Endothelial cell of umbilical vein (primary cell): Measurements from ENCODE around the gene PTS. TPM values are rescaled to one million over a fixed set of nuclear protein-coding genes. Genes with fewer than 3 reads are reported as not detected.

Experiments
- BruUV-seq: library from RNA; stranded (reverse); fragments of 400-500 nt; replicated peaks from 2 replicates; lab custom pipeline; 2021; lab: Mats Ljungman, UMichigan
- CTCF ChIA-PET: fragments of 300-600, 350-600 bp; sonication (Branson Sonifier 250); formaldehyde crosslinking; loops from one replicate; lab custom pipeline; 2021; ENCODE audit warnings: antibody characterized with exemption, inconsistent platforms; lab: Charles Lee
- POLR2A ChIA-PET: fragments of 300-600, 350-600 bp; sonication (Branson Sonifier 250); formaldehyde crosslinking; loops from one replicate; lab custom pipeline; 2021; ENCODE audit warnings: antibody characterized with exemption, inconsistent platforms; lab: Charles Lee
- DNase-seq: peaks from one replicate; pipeline ENCODE4 v3.0.0-alpha.2; 2011; ENCODE audit warnings: low read depth, low spot score
- FAIRE-seq: peaks from 2 replicates; lab custom pipeline; 2011; peaks lifted over from hg19 to GRCh38; lab: Jason Lieb, UNC
- H2AFZ ChIP-seq: 2 replicates; pipeline ENCODE4 v1.6.0; 2012; ENCODE audit warnings: low read depth, low read length, control low read depth, inconsistent platforms
- H3K27ac ChIP-seq: 2 replicates; pipeline ENCODE4 v1.5.1; 2011; ENCODE audit warnings: low read depth, mild to moderate bottlenecking, control low read depth, low read length, moderate library complexity; ENCODE audit not compliant: insufficient read depth
- H3K27me3 ChIP-seq, 2 experiments: 2 replicates each; pipeline versions ENCODE4 v1.6.0 to v1.6.1; 2011; ENCODE audit warnings: low read length in 2 of 2, mixed read lengths in 1 of 2; ENCODE audit not compliant: control insufficient read depth in 2 of 2, insufficient read depth in 2 of 2
- H3K36me3 ChIP-seq, 2 experiments: 2 replicates in 1 of 2; 3 replicates in 1 of 2; pipeline ENCODE4 v1.5.1; 2011; ENCODE audit warnings: low read length in 2 of 2, mild to moderate bottlenecking in 1 of 2, moderate library complexity in 1 of 2; ENCODE audit not compliant: control insufficient read depth in 2 of 2, insufficient read depth in 2 of 2; ENCODE audit errors: extremely low read depth in 1 of 2
- H3K4me1 ChIP-seq: 3 replicates; pipeline ENCODE4 v1.5.1; 2011; ENCODE audit warnings: mild to moderate bottlenecking, low read length; ENCODE audit not compliant: control insufficient read depth, insufficient read depth; ENCODE audit errors: extremely low read depth
- H3K4me2 ChIP-seq: 2 replicates; pipeline ENCODE4 v1.6.1; 2011; ENCODE audit warnings: low read length, control low read depth, mixed read lengths; ENCODE audit not compliant: insufficient read depth
- H3K4me3 ChIP-seq, 3 experiments: fragments of 200-600 bp in 1 of 3; sonication (generic), shearing (Covaris generic) in 1 of 3; replicated peaks in 1 of 3; 2 replicates each; pipeline ENCODE4 v1.5.1; 2011 to 2016; ENCODE audit warnings: control low read depth in 3 of 3, low read length in 3 of 3, mild to moderate bottlenecking in 2 of 3, inconsistent platforms in 1 of 3, low read depth in 1 of 3, moderate library complexity in 1 of 3; ENCODE audit not compliant: insufficient read depth in 1 of 3
- H3K79me2 ChIP-seq: 2 replicates; pipeline ENCODE4 v1.6.0; 2012; ENCODE audit warnings: low read length, inconsistent platforms; ENCODE audit not compliant: control insufficient read depth, insufficient read depth
- H3K9ac ChIP-seq: replicated peaks from 2 replicates; pipeline ENCODE3; 2011; ENCODE audit warnings: low read length, control low read depth; ENCODE audit not compliant: insufficient read depth; ENCODE audit errors: extremely low read depth
- H3K9me1 ChIP-seq: replicated peaks from 3 replicates; pipeline ENCODE4 v1.6.0; 2011; ENCODE audit warnings: mild to moderate bottlenecking, low read length; ENCODE audit not compliant: control insufficient read depth, insufficient read depth; ENCODE audit errors: extremely low read depth
- H3K9me3 ChIP-seq: replicated peaks from 2 replicates; pipeline ENCODE4 v1.5.1; 2012; ENCODE audit warnings: low read length, inconsistent platforms; ENCODE audit not compliant: control insufficient read depth, insufficient read depth
- H4K20me1 ChIP-seq: replicated peaks from 2 replicates; pipeline ENCODE3; 2011; ENCODE audit warnings: mild to moderate bottlenecking, low read length; ENCODE audit not compliant: control insufficient read depth, insufficient read depth; ENCODE audit errors: extremely low read depth
- EZH2 ChIP-seq: IDR thresholded peaks from 2 replicates; pipeline ENCODE4 v1.6.1; 2012; ENCODE audit warnings: borderline replicate concordance, low read depth, mild to moderate bottlenecking, moderate library complexity, low read length, inconsistent platforms; ENCODE audit not compliant: severe bottlenecking
- FOS ChIP-seq: IDR thresholded peaks from 2 replicates; pipeline ENCODE4 v1.6.1; 2011; ENCODE audit warnings: mild to moderate bottlenecking, low read length, moderate library complexity, borderline replicate concordance; ENCODE audit not compliant: insufficient read depth
- GATA2 ChIP-seq: IDR thresholded peaks from 2 replicates; pipeline ENCODE4 v1.7.0; 2011; ENCODE audit warnings: low read depth, mild to moderate bottlenecking, moderate library complexity, mixed read lengths, low read length; ENCODE audit not compliant: insufficient read length, insufficient read depth
- JUN ChIP-seq: IDR thresholded peaks from 2 replicates; pipeline ENCODE4 v1.6.1; 2011; ENCODE audit warnings: borderline replicate concordance, low read depth; ENCODE audit not compliant: insufficient read length, insufficient read depth
- MYC ChIP-seq: IDR thresholded peaks from one replicate; pipeline ENCODE4 v1.6.1; 2011; ENCODE audit warnings: mild to moderate bottlenecking, low read depth, low read length
- POLR2A ChIP-seq: IDR thresholded peaks from 2 replicates; pipeline ENCODE4 v1.6.1; 2012; ENCODE audit warnings: low read depth, mild to moderate bottlenecking, control low read depth, low read length
- POLR2AphosphoS5 ChIP-seq: IDR thresholded peaks from 2 replicates; pipeline ENCODE4 v1.6.1; 2012; ENCODE audit warnings: low read depth, mild to moderate bottlenecking, control low read depth, low read length, moderate library complexity; ENCODE audit not compliant: insufficient read depth
- dilution Hi-C: fragments of 300-500 bp; cut with MboI; formaldehyde crosslinking; loops from one replicate; pipeline ENCODE4 v1.15.0; 2019; ENCODE audit warnings: low sequenced_read_pairs; ENCODE audit not compliant: extremely low pct_ligation_motif_present
- intact Hi-C: fragments of 100-400 bp; cut with micrococcal nuclease; formaldehyde crosslinking; loops from one replicate; pipeline ENCODE4 v1.10.0; 2022
- polyA plus RNA-seq, 4 experiments: library from polyadenylated mRNA; depleted of rRNA in 3 of 4; stranded (reverse) in 3 of 4; unstranded in 1 of 4; fragments of >200 nt; gene quantifications; 2 replicates each; pipeline versions ENCODE4 v1.2.1 to v1.2.3, GENCODE V29; 2011 to 2012; ENCODE audit warnings: missing spikeins in 1 of 4
- total RNA-seq: library from RNA; stranded (reverse); gene quantifications from 2 replicates; pipeline ENCODE4 v1.2.3, GENCODE V29; 2021
- TF ChIP-seq, protein P1 (sequence below), 2 donors: IDR thresholded peaks; 1 replicate in 1 of 2; 2 replicates in 1 of 2; pipeline ENCODE4 v1.5.1; 2011; ENCODE audit warnings: low read length in 2 of 2, mild to moderate bottlenecking in 2 of 2, moderate library complexity in 2 of 2, control low read depth in 1 of 2, inconsistent platforms in 1 of 2, low read depth in 1 of 2; ENCODE audit not compliant: insufficient read depth in 1 of 2; ENCODE audit errors: extremely low read depth in 1 of 2
- TF ChIP-seq, protein P2 (sequence below): IDR thresholded peaks from 2 replicates; pipeline ENCODE4 v1.6.1; 2011; ENCODE audit not compliant: insufficient read depth, insufficient read length

PTS gene
- total and polyA plus RNA-seq, 2 donors (not counting 3 experiments of a cell fraction or from before 2014, with no cell fraction given), result 29.1 to 45.7 TPM

DNA sequence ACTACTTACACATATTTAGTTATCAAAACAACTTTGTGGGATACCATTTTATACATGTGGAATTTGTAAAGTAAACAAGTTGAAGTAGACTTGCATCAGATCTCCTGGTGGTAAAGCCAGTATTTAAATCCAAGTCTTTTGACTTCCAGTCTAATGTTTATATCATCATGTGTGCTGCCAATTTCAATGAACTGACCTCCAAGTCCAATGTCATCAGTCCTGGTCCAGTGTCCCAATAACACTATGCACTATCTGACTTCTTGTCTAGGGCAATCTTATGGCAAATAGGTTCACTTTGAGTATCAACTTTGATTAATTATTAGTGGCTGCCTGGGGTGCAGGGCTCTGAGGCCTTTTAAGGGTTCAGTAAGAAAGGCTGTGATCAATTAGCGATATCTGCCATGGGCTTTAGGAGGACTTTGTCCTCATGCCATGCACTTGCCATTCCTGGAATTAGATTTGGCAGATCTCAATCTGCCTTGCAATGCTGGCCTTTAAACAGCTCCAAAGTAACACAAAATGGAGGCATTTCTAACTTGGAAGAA, 9.6 kb upstream of the PTS start:
- Histone ChIP-seq H2AFZ (no peak overlapping the region), H3K4me2 (no peak overlapping the region), H3K27me3 (no peaks in the 10 kb centered on the region), H3K9me1 (no peaks in the 10 kb centered on the region), H3K4me1 (peaks cover 10% of the 10 kb centered on the region), H3K79me2 (no peaks in the 10 kb centered on the region), H3K9me3 (no peaks in the 10 kb centered on the region), H3K4me3 (no peak overlapping the region), H3K9ac (no peak overlapping the region), H3K27ac (no peak overlapping the region), H4K20me1 (no peaks in the 10 kb centered on the region), H3K36me3 (no peaks in the 10 kb centered on the region)
- dilution Hi-C loops, result no loop called here
- DNase-seq (no peak), FAIRE-seq (no peak)
- CTCF ChIA-PET, result interaction anchor here (1.0 to 13.6 kb wide), 3 partner anchors 63 to 1073 kb away, joined by 3 to 540 read pairs (median 6); no protein-coding TSS in a partner anchor
- TF ChIP-seq, protein P1, sequence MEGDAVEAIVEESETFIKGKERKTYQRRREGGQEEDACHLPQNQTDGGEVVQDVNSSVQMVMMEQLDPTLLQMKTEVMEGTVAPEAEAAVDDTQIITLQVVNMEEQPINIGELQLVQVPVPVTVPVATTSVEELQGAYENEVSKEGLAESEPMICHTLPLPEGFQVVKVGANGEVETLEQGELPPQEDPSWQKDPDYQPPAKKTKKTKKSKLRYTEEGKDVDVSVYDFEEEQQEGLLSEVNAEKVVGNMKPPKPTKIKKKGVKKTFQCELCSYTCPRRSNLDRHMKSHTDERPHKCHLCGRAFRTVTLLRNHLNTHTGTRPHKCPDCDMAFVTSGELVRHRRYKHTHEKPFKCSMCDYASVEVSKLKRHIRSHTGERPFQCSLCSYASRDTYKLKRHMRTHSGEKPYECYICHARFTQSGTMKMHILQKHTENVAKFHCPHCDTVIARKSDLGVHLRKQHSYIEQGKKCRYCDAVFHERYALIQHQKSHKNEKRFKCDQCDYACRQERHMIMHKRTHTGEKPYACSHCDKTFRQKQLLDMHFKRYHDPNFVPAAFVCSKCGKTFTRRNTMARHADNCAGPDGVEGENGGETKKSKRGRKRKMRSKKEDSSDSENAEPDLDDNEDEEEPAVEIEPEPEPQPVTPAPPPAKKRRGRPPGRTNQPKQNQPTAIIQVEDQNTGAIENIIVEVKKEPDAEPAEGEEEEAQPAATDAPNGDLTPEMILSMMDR (IDR thresholded peaks at IDR 0.05; ENCODE audit: extremely low read depth in 1 of 2, insufficient read depth in 1 of 2, low read depth in 1 of 2, low read length in 2 of 2), result no peak
- no peak for TF ChIP-seq POLR2AphosphoS5
- no peak for TF ChIP-seq MYC
- TF ChIP-seq, protein P2, sequence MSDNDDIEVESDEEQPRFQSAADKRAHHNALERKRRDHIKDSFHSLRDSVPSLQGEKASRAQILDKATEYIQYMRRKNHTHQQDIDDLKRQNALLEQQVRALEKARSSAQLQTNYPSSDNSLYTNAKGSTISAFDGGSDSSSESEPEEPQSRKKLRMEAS, result no peak
- TF ChIP-seq FOS, result no peak
- no peak for TF ChIP-seq POLR2A
- TF ChIP-seq GATA2, result no peak
- no peak for TF ChIP-seq JUN
- TF ChIP-seq EZH2, result no peak
- POLR2A ChIA-PET, result no interaction called here
- BruUV-seq, result no TSS peak
- intact Hi-C loops, result no loop called here
